Endodermal cell (in vitro differentiated cells): ENCODE results near the gene GPN1. TPM values are rescaled to one million over a fixed set of nuclear protein-coding genes. Genes with fewer than 3 reads are reported as not detected.
A peak's percentile ranks its signal among the peaks of the same experiment; 100 is the strongest.

Source experiments
- DNase-seq: peaks from one replicate; pipeline ENCODE4 v3.0.0-alpha.2; 2017
- H3K27ac ChIP-seq: 2 replicates; pipeline ENCODE4 v1.5.1; 2013; ENCODE audit warnings: mild to moderate bottlenecking, low read depth, low read length, moderate library complexity
- H3K27me3 ChIP-seq: 2 replicates; pipeline ENCODE4 v1.6.1; 2013; ENCODE audit warnings: mild to moderate bottlenecking, low read length, moderate library complexity; ENCODE audit not compliant: insufficient read depth, control insufficient read depth, poor library complexity, severe bottlenecking
- H3K36me3 ChIP-seq: 2 replicates; pipeline ENCODE4 v1.7.0; 2013; ENCODE audit warnings: mild to moderate bottlenecking, low read length, moderate library complexity; ENCODE audit not compliant: control insufficient read depth, insufficient read depth
- H3K4me1 ChIP-seq: one replicate; pipeline ENCODE4 v1.7.0; 2013; ENCODE audit warnings: low read length; ENCODE audit not compliant: control insufficient read depth, insufficient read depth
- H3K4me3 ChIP-seq: 2 replicates; pipeline ENCODE4 v1.5.1; 2013; ENCODE audit warnings: mild to moderate bottlenecking, low read length, moderate library complexity
- H3K9ac ChIP-seq: 2 replicates; pipeline ENCODE4 v1.6.1; 2013; ENCODE audit warnings: mild to moderate bottlenecking, low read length, moderate library complexity; ENCODE audit not compliant: poor library complexity, severe bottlenecking; ENCODE audit errors: extremely low read depth
- H3K9me3 ChIP-seq: 2 replicates; pipeline ENCODE4 v1.6.1; 2013; ENCODE audit warnings: mild to moderate bottlenecking, low read length, moderate library complexity; ENCODE audit not compliant: control insufficient read depth
- H3K27ac Mint-ChIP-seq: 2 replicates; pipeline ENCODE4 v1.8.0; 2020; ENCODE audit warnings: mixed read lengths
- H3K27me3 Mint-ChIP-seq: 2 replicates; pipeline ENCODE4 v1.8.0; 2021; ENCODE audit warnings: mild to moderate bottlenecking, mixed read lengths; ENCODE audit not compliant: insufficient read depth
- H3K36me3 Mint-ChIP-seq: 2 replicates; pipeline ENCODE4 v1.8.0; 2020; ENCODE audit warnings: low read depth, mixed read lengths
- H3K4me1 Mint-ChIP-seq: 2 replicates; pipeline ENCODE4 v1.8.0; 2020; ENCODE audit warnings: mixed read lengths
- H3K4me3 Mint-ChIP-seq: 2 replicates; pipeline ENCODE4 v1.8.0; 2020; ENCODE audit warnings: mild to moderate bottlenecking, moderate library complexity, mixed read lengths
- H3K9me3 Mint-ChIP-seq: 2 replicates; pipeline ENCODE4 v1.8.0; 2020; ENCODE audit warnings: mild to moderate bottlenecking, mixed read lengths
- CTCF ChIP-seq: fragments of 200-600 bp; sonication (generic); conservative IDR thresholded peaks from 2 replicates; pipeline ENCODE4 v1.5.0; 2021; ENCODE audit warnings: antibody characterized with exemption, mild to moderate bottlenecking
- WGBS, 2 experiments: methylation state at CpG; one replicate each; pipeline versions ENCODE4 v1.1.5 to v1.1.7; 2013; ENCODE audit warnings: missing lambda C conversion rate in 2 of 2, mixed read lengths in 1 of 2; ENCODE audit not compliant: insufficient coverage in 1 of 2, insufficient read length in 1 of 2; 5-methylcytosine and 5-hydroxymethylcytosine counted together
- long read RNA-seq, 4 experiments: library from polyadenylated mRNA in 2 of 4; library from RNA in 1 of 4; library from capped mRNA in 1 of 4; stranded (forward) in 3 of 4; unstranded in 1 of 4; transcript quantifications; one replicate each; pipeline ENCODE4 v2.0.0, GENCODE V29; 2020 to 2021; ENCODE audit warnings: inconsistent platforms in 1 of 4
- polyA plus RNA-seq, 2 experiments: library from polyadenylated mRNA; stranded (reverse); fragments of 50-300 nt; gene quantifications; one replicate each; pipeline ENCODE4 v1.2.3, GENCODE V29; 2013
- total RNA-seq, 2 donors: library from RNA; stranded (reverse); fragmentation: NEBNext Ultra II Directional in 1 of 2; extraction: Animal tissue kit (Norgen Biotek cat#: 25700) in 1 of 2; gene quantifications; 2 replicates in 1 of 2; 3 replicates in 1 of 2; pipeline ENCODE4 v1.2.1, GENCODE V29; 2021

Gene GPN1
- 10 to 100 TPM; 49.6 to 51.5 TPM for total RNA-seq
- polyA plus RNA-seq (2013, experiment 1 of 2) = 57.9 TPM
- 56.3 TPM for polyA plus RNA-seq (2013, experiment 2 of 2)
- long read RNA-seq, experiment 1, transcript GPN1-212 (14 exons, 1,832 nt) = major isoform, 14 of 29 reads
- long read RNA-seq, experiment 1, partial matches to known transcripts = 10 of 29 reads
- long read RNA-seq, experiment 1, other reads (novel, unspliced or antisense) = 5 of 29 reads
- long read RNA-seq, experiment 2, transcript GPN1-212 (14 exons, 1,832 nt) = major isoform, 165 of 199 reads
- long read RNA-seq, experiment 2, partial matches to known transcripts = 4 of 199 reads
- long read RNA-seq, experiment 2, other reads (novel, unspliced or antisense) = 30 of 199 reads
- long read RNA-seq, experiment 3, transcript GPN1-212 (14 exons, 1,832 nt) = major isoform, 323 of 348 reads
- long read RNA-seq, experiment 3, partial matches to known transcripts = 2 of 348 reads
- long read RNA-seq, experiment 3, other reads (novel, unspliced or antisense) = 23 of 348 reads
- long read RNA-seq, experiment 4, transcript GPN1-212 (14 exons, 1,832 nt) = major isoform, 139 of 238 reads
- long read RNA-seq, experiment 4, partial matches to known transcripts = 75 of 238 reads
- long read RNA-seq, experiment 4, other reads (novel, unspliced or antisense) = 24 of 238 reads

- 2 to 8% methylated on average over 18 to 44 of the region's 44 CpGs for WGBS, 2 experiments
- H3K4me3 Mint-ChIP-seq = no peak within 1 kb of the TSS
- H3K27ac Mint-ChIP-seq = no peak within 1 kb of the TSS
Measured at GRCh38 chr2:27628767-27629709, at the start of gene GPN1, which contains the start of gene CCDC121. Gene GPN1 (plus strand): TSS chr2:27629050. CDS start chr2:27629059, 9 bp downstream. Gene CCDC121 (minus strand): TSS chr2:27629012. CDS start chr2:27627799, 1,213 bp downstream.

DNA sequence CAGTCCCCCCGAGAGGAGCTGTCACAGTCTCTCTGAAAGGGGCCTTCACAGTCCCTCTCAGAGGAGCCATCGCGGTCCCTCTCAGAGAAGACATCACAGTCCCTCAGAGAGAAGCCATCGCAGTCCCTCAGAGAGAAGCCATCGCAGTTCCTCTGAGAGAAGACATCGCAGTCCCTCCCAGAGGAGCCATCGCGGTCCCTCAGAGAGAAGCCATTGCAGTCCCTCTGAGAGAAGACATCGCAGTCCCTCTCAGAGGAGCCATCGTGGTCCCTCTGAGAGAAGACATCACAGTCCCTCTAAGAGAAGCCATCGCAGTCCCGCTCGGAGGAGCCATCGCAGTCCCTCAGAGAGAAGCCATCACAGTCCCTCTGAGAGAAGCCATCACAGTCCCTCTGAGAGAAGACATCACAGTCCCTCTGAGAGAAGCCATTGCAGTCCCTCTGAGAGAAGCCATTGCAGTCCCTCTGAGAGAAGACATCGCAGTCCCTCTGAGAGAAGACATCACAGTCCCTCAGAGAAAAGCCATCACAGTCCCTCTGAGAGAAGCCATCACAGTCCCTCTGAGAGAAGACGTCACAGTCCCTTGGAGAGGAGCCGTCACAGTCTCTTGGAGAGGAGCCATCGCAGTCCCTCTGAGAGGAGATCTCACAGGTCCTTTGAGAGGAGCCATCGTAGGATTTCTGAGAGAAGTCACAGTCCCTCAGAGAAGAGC is 47.3 kb upstream of the GPN1 start:
- Mint-ChIP-seq H3K4me1 (peaks cover 14% of the 10 kb centered on the region), H3K9me3 (peaks cover 21% of the 10 kb centered on the region), H3K36me3 (peaks cover 8% of the 10 kb centered on the region), H3K27ac (no peak overlapping the region), H3K27me3 (peaks cover 63% of the 10 kb centered on the region), H3K4me3 (peak overlapping the region; percentile 91)
- Histone ChIP-seq H3K4me3 (peak overlapping the region; percentile 100), H3K36me3 (no peaks in the 10 kb centered on the region), H3K27me3 (peaks cover 59% of the 10 kb centered on the region), H3K9ac (no peak overlapping the region), H3K4me1 (no peaks in the 10 kb centered on the region), H3K27ac (no peak overlapping the region), H3K9me3 (peaks cover 19% of the 10 kb centered on the region)
- no peak for DNase-seq
- TF ChIP-seq CTCF = no peak
- WGBS, 2 experiments = 95 to 96% methylated on average over 18 to 19 of the region's 19 CpGs

More at GRCh38 chr2:27628767-27629709, at the start of gene GPN1, which contains the start of gene CCDC121:
- H3K36me3 Mint-ChIP-seq = peaks cover 29% of the 10 kb centered on the region
- no peak for TF ChIP-seq CTCF
- H3K36me3 ChIP-seq = peaks cover 46% of the 10 kb centered on the region
- no peaks in the 10 kb centered on the region for H3K4me1 ChIP-seq
- peak within 1 kb of the TSS; percentile 97 for H3K4me3 ChIP-seq
- H3K9me3 ChIP-seq = no peaks in the 10 kb centered on the region
- H3K9ac ChIP-seq = peak within 1 kb of the TSS; percentile 80
- H3K4me1 Mint-ChIP-seq = peaks cover 11% of the 10 kb centered on the region
- DNase-seq = peak; percentile 94
- peak within 1 kb of the TSS; percentile 47 for H3K27ac ChIP-seq
- no peaks in the 10 kb centered on the region for H3K27me3 ChIP-seq
- H3K27me3 Mint-ChIP-seq = no peaks in the 10 kb centered on the region
- H3K9me3 Mint-ChIP-seq = no peaks in the 10 kb centered on the region
